SU-DHL-6 (cell line): ENCODE measurements around the gene NUMB.

Experiments
- H2AFZ ChIP-seq: fragments of 200-600 bp; sonication (generic); 2 replicates; pipeline ENCODE4 v1.6.1; 2014; ENCODE audit warnings: low read depth, mild to moderate bottlenecking, moderate library complexity, mixed read lengths, antibody characterized with exemption, low read length; ENCODE audit not compliant: severe bottlenecking
- H3F3A ChIP-seq: fragments of 200-600 bp; shearing (Covaris generic); 2 replicates; pipeline ENCODE4 v1.6.0; 2016; ENCODE audit warnings: antibody characterized with exemption, mild to moderate bottlenecking; ENCODE audit not compliant: insufficient read depth
- H3K27ac ChIP-seq: fragments of 200-600 bp; sonication (generic); 2 replicates; pipeline ENCODE4 v1.5.1; 2016; ENCODE audit warnings: low read depth, mild to moderate bottlenecking, low read length, moderate library complexity, mixed read lengths
- H3K27me3 ChIP-seq: fragments of 200-600 bp; sonication (generic), shearing (Covaris generic); 2 replicates; pipeline ENCODE4 v1.6.0; 2014; ENCODE audit warnings: mild to moderate bottlenecking, low read length
- H3K36me3 ChIP-seq: fragments of 200-600 bp; sonication (generic); 2 replicates; pipeline ENCODE4 v1.6.1; 2014; ENCODE audit warnings: mild to moderate bottlenecking, low read length, mixed read lengths
- H3K4me2 ChIP-seq: fragments of 300-600, 200-600 bp; shearing (Covaris generic), sonication (generic); 2 replicates; pipeline ENCODE4 v1.6.0; 2014; ENCODE audit warnings: low read length, low read depth, mild to moderate bottlenecking; ENCODE audit not compliant: poor library complexity, severe bottlenecking
- H3K4me3 ChIP-seq: fragments of 200-600 bp; sonication (generic); 2 replicates; pipeline ENCODE4 v1.5.1; 2014; ENCODE audit warnings: antibody characterized with exemption, low read length, mild to moderate bottlenecking, mixed read lengths; ENCODE audit not compliant: insufficient read depth, poor library complexity, severe bottlenecking
- H3K79me2 ChIP-seq: fragments of 200-600 bp; sonication (generic); 2 replicates; pipeline ENCODE4 v1.6.1; 2014; ENCODE audit warnings: mild to moderate bottlenecking, low read length, moderate library complexity; ENCODE audit not compliant: insufficient read depth
- H3K9ac ChIP-seq: fragments of 200-600 bp; sonication (generic); 2 replicates; pipeline ENCODE4 v1.7.0; 2014; ENCODE audit warnings: mild to moderate bottlenecking, low read length
- H3K9me2 ChIP-seq: fragments of 200-600 bp; sonication (generic); replicated peaks from 2 replicates; pipeline ENCODE4 v1.6.1; 2014; ENCODE audit warnings: low read length; ENCODE audit not compliant: insufficient read depth
- H3K9me3 ChIP-seq: fragments of 200-600 bp; sonication (generic); 2 replicates; pipeline ENCODE4 v1.6.1; 2014; ENCODE audit warnings: low read length, mixed read lengths; ENCODE audit not compliant: insufficient read depth
- H4K20me1 ChIP-seq: fragments of 200-600 bp; sonication (generic); 2 replicates; pipeline ENCODE4 v1.6.1; 2014; ENCODE audit warnings: low read depth, mild to moderate bottlenecking, antibody characterized with exemption, low read length, moderate library complexity, mixed read lengths
- EZH2phosphoT487 ChIP-seq: fragments of 200-600 bp; sonication (generic), shearing (Covaris generic); conservative IDR thresholded peaks from 2 replicates; pipeline ENCODE4 v1.6.1; 2018; ENCODE audit warnings: mild to moderate bottlenecking, antibody characterized with exemption, low read length, moderate library complexity, mixed read lengths
- TF ChIP-seq, protein P1 (sequence below): fragments of 200-600 bp; sonication (generic); IDR thresholded peaks from one replicate; pipeline ENCODE4 v1.5.1; 2017; ENCODE audit warnings: antibody characterized with exemption, mild to moderate bottlenecking, low read length, moderate library complexity; ENCODE audit not compliant: insufficient read depth, poor library complexity, severe bottlenecking

Gene NUMB

GRCh38 chr14:73241481-73242165, 216.7 kb downstream of the NUMB start:
- Histone ChIP-seq H3K4me3 (no peak overlapping the region), H3F3A (peaks cover 5% of the 10 kb centered on the region; the same call in 1 of the 2 replicates), H3K79me2 (no peaks in the 10 kb centered on the region), H3K36me3 (no peaks in the 10 kb centered on the region), H3K4me2 (no peak overlapping the region), H3K27ac (no peak overlapping the region), H2AFZ (no peak overlapping the region), H3K9me3 (no peaks in the 10 kb centered on the region), H3K9ac (no peak overlapping the region), H3K27me3 (no peaks in the 10 kb centered on the region), H3K9me2 (no peaks in the 10 kb centered on the region), H4K20me1 (no peaks in the 10 kb centered on the region)
- TF ChIP-seq EZH2phosphoT487, result no peak
- TF ChIP-seq, protein P1, sequence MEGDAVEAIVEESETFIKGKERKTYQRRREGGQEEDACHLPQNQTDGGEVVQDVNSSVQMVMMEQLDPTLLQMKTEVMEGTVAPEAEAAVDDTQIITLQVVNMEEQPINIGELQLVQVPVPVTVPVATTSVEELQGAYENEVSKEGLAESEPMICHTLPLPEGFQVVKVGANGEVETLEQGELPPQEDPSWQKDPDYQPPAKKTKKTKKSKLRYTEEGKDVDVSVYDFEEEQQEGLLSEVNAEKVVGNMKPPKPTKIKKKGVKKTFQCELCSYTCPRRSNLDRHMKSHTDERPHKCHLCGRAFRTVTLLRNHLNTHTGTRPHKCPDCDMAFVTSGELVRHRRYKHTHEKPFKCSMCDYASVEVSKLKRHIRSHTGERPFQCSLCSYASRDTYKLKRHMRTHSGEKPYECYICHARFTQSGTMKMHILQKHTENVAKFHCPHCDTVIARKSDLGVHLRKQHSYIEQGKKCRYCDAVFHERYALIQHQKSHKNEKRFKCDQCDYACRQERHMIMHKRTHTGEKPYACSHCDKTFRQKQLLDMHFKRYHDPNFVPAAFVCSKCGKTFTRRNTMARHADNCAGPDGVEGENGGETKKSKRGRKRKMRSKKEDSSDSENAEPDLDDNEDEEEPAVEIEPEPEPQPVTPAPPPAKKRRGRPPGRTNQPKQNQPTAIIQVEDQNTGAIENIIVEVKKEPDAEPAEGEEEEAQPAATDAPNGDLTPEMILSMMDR, result no peak

DNA sequence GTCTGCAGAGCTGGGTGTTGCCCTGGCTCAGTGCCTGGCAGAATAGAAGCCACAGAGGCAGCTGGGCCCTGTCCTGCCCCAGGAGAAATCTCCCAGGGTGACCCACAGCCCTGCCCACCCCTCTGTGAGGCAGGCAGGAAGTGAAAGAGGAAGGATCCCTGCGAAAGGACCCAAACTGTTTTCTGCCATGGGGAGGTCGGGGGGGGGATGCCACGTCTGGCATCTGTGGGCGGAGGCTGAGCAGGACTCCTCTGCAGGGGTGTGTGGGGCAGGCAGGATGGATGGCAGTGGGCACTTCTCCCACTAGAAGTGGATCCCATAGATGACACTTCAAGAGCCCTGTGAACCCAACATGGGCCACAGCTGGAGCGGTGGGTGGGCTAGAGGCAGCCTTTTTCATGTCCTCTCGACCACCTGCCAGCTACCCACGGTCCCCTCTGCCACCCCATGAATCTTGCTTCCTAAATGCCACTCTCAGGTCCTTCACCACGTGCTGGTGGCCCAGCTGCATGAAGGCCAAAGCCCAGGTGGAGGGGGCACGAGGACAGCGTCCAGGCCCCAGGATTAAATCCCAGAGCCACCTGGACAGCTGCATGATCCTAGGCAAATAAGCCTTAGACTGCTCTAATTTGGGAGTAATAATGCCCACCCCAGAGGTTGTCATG, 217.4 kb downstream of the NUMB start:
- Histone ChIP-seq H3K4me2 (no peak overlapping the region), H3K79me2 (no peaks in the 10 kb centered on the region), H3K27ac (no peak overlapping the region), H3F3A (no peaks in the 10 kb centered on the region), H2AFZ (no peak overlapping the region), H3K9me2 (no peaks in the 10 kb centered on the region), H4K20me1 (no peaks in the 10 kb centered on the region), H3K4me3 (no peak overlapping the region), H3K36me3 (no peaks in the 10 kb centered on the region), H3K9ac (no peak overlapping the region), H3K27me3 (no peaks in the 10 kb centered on the region), H3K9me3 (no peaks in the 10 kb centered on the region)
- TF ChIP-seq EZH2phosphoT487, result no peak
- TF ChIP-seq, protein P1, result no peak

DNA sequence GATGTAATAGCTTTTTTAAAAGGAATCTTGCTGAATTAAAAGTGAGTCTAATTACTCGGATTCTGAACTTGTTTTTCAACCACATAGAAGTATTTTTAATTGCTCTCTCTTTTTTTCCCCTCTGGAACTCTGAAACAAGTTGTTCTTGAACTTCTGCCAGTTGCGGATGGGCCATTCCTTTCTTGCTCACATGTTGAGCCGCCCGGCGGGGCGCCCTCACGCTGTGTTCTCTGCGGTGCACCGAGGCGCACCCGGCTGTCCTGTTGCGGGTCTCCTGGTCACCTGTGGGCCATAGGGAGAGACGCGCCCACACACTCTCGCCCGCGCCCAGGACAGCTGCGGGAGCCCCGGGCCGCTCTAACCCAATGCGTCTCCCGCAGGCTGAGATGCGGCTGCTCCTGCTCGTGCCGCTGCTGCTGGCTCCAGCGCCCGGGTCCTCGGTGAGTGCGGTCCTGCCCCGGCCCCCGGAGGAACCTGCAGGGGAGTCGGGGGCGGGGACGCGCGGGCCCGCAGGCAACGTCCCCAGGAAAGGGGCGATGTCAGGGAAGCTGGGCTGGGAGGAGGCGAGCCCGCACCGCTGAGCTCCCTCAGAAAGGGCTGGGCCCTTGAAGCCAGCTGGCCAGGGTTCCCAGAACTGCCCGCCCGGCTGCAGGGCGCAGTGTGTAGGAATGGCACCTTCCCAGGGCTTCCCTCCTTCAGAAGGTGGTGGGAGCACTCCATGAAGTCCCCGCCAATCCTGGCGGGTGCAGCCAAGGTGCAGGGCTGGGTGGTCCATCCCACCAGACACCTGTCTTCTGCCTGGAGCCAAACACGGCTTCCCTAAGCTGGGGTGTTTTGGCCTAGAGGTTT, 218.7 kb downstream of the NUMB start:
- no peaks in the 10 kb centered on the region for H4K20me1 ChIP-seq
- no peak overlapping the region for H3K9ac ChIP-seq
- H3K9me3 ChIP-seq, result no peaks in the 10 kb centered on the region
- H3K27me3 ChIP-seq, result no peaks in the 10 kb centered on the region
- H3K9me2 ChIP-seq, result no peaks in the 10 kb centered on the region
- no peaks in the 10 kb centered on the region for H3K79me2 ChIP-seq
- no peaks in the 10 kb centered on the region for H3K36me3 ChIP-seq
- no peak for TF ChIP-seq EZH2phosphoT487
- TF ChIP-seq, protein P1, result no peak
- H2AFZ ChIP-seq, result no peak overlapping the region
- no peak overlapping the region for H3K27ac ChIP-seq
- no peak overlapping the region for H3K4me2 ChIP-seq
- no peaks in the 10 kb centered on the region for H3F3A ChIP-seq
- no peak overlapping the region for H3K4me3 ChIP-seq
